Neural progenitor cell (in vitro differentiated cells): Measurements from ENCODE around the gene ZSWIM4.

ENCODE experiments used
- CTCF ChIP-seq: fragments of 200-600 bp; sonication (generic); IDR thresholded peaks from 2 replicates; pipeline ENCODE4 v1.5.1; 2017; ENCODE audit warnings: antibody characterized with exemption, mild to moderate bottlenecking
- EZH2 ChIP-seq: fragments of 200-600 bp; sonication (generic); IDR thresholded peaks from 2 replicates; pipeline ENCODE4 v1.6.1; 2017; ENCODE audit warnings: antibody characterized with exemption, mild to moderate bottlenecking, moderate library complexity
- EZH2phosphoT487 ChIP-seq: fragments of 200-600 bp; sonication (generic); IDR thresholded peaks from 2 replicates; pipeline ENCODE4 v1.6.1; 2017; ENCODE audit warnings: antibody characterized with exemption

- TF ChIP-seq CTCF (peak; percentile 70), EZH2 (no peak), EZH2phosphoT487 (no peak)
Observed at GRCh38 chr19:13784731-13785452, 10.4 kb upstream of the ZSWIM4 start.
